Subcutaneous adipose tissue (tissue), 4 donors: ENCODE data around the gene KRTAP12-4. TPM values are rescaled to one million over a fixed set of nuclear protein-coding genes. Genes with fewer than 3 reads are reported as not detected.
"Not testable (repeated sequence)": the region's sequence is repeated elsewhere in the genome, so short reads cannot be mapped to it uniquely, and the experiment has no call there.

Experiments
- CTCF ChIP-seq: fragments of 450-650 bp; IDR thresholded peaks from one replicate; pipeline ENCODE4 v1.5.1; 2016; ENCODE audit warnings: low read depth, mild to moderate bottlenecking, control low read depth, antibody characterized with exemption, moderate library complexity
- total RNA-seq, 4 donors: library from RNA; depleted of rRNA; stranded (reverse); fragments of >200 nt; gene quantifications; one replicate each; pipeline ENCODE4 v1.1.0, GENCODE V29; 2016

The KRTAP12-4 gene
- total RNA-seq, 4 donors from 2014 or later, result not detected

DNA sequence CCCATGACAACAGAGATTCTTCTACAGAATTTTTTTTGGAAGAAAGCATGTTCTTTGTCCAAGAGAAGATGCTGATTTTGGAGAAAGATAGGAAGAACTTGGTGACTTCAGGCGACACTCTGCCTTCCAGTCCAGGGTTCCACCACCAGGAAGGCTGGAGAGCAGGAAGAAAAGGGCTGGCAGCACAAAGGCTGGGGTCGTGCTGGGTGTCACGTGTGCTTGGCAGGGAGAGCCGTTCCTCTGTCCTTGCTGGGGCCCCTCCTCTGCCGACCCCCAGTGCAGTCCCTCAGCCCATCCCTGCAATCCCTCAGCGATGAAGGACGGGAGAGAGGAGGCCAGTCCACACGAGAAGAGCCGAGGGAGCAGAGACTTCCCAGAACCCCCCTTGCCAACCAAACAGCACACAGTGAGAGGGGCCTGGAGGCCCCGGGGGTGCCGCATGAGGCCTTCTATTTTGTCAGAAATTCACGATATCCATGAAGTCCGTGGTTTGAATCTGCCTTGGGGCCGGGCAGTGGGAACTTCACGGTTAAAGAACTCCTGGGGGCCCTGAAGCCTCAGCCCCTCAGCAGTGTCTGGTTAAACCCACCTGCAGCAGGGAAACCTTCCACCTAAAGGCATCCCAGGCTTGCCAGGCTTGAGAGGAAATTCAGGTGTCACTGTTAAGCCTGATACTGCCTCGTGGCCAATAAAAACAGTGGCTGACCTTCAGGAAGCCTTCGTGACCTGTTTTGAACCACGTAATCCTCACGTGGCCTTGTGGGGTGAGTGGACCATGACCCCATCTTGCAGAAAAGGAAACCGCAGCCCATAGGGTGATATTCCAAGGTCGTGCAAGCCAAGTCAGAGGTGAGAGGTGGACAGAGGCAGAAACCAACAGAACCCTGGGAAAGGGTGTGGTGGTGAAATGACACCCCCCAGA, 45.9 kb upstream of the KRTAP12-4 start:
- no peak for TF ChIP-seq CTCF

DNA sequence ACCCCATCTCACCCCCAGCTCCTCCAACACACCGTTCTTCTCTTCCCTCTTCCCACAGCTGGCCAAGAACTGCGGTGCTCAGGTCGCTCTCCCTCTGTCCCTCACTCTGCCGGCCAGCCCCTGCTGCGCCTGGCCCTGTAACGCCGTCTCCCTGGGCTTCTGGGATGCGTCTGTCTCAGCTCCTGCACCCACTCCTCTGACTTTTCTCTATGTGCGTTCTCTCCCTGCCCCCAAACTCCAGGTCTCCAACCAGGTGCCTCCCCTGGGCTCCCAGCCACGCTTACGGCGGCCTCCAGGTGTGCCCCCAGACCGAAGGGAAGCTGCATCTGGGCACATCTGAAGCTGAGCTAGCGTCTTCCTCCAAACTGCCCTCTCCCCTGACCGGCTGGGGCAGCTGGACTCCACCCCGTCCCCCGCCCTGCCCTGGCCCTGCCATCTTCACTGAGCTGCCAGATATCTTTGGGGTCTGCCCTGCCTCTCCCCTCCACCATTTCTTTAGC, 45.1 kb upstream of the KRTAP12-4 start:
- TF ChIP-seq CTCF, result no peak

GRCh38 chr21:44697811-44698734, 43.6 kb upstream of the KRTAP12-4 start:
- TF ChIP-seq CTCF, result no peak

GRCh38 chr21:44697172-44697810, 42.8 kb upstream of the KRTAP12-4 start, which contains the start of gene KRTAP10-12:
TSS of gene KRTAP10-12 (plus strand) at chr21:44697172. CDS start at chr21:44697202, 30 bp downstream.
- TF ChIP-seq CTCF, result not testable (repeated sequence)

DNA sequence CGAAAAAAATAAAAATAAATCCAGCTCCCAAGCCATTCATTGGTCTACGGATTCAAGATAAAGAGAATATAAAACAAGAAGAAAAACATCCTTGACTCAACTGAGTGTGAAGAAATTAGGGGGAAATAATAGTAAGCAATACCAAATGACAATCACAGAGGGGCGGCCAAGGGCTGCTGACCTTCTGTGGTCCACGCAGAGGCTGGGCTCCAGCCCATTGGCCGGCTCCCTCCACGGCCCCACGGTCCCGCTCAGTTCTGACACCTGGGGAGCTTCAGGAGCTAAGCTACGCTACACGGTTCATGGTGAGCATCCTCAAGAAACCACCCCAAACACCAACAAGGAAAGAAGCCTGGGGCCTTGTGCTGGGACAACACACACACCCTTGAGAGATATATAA, 42.1 kb upstream of the KRTAP12-4 start:
- TF ChIP-seq CTCF, result no peak

DNA sequence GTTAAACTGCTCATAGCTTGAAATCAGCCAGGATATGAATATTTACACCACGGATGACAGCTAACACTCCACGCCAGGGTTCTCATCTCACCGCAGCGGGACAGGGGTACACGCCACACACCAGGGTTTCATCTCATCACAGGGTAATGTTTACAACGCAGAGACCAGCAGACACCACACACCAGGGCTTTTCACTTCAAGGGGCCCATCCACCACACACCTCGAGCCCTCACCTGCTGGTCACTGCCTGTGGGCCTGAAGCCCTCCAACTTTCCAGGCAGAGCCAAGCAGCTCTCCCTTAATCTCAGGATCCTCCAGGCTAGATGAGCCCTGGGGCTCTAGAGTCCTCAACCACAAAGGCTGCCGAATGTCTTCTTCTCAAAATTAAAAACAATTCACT, 41.2 kb upstream of the KRTAP12-4 start:
- TF ChIP-seq CTCF, result no peak
